GM23338 (cell line): Measurements from ENCODE around the gene SF3B3.

Experiments
- EZH2 ChIP-seq: fragments of 200-600 bp; sonication (generic); IDR thresholded peaks from one replicate; pipeline ENCODE4 v1.8.0; 2017; ENCODE audit warnings: antibody characterized with exemption, mild to moderate bottlenecking, low read depth; ENCODE audit not compliant: unreplicated experiment
- EZH2phosphoT487 ChIP-seq: fragments of 200-600 bp; sonication (generic); IDR thresholded peaks from one replicate; pipeline ENCODE4 v1.8.1; 2018; ENCODE audit warnings: antibody characterized with exemption; ENCODE audit not compliant: unreplicated experiment
- POLR2AphosphoS5 ChIP-seq: IDR thresholded peaks from 2 replicates; pipeline ENCODE4 v1.6.1; 2016; ENCODE audit warnings: antibody characterized with exemption, low read depth
- TF ChIP-seq, protein P1 (sequence below), 2 experiments: fragments of 200-600 bp in 1 of 2; sonication (generic) in 1 of 2; conservative IDR thresholded peaks; 2 replicates each; pipeline versions ENCODE4 v1.5.1 to v1.6.1; 2016 to 2017; ENCODE audit warnings: antibody characterized with exemption in 2 of 2, low read depth in 2 of 2, mild to moderate bottlenecking in 2 of 2, moderate library complexity in 1 of 2
- TF ChIP-seq, protein P2 (sequence below): IDR thresholded peaks from one replicate; pipeline ENCODE4 v1.6.1; 2018; ENCODE audit warnings: antibody characterized with exemption; ENCODE audit not compliant: unreplicated experiment

DNA sequence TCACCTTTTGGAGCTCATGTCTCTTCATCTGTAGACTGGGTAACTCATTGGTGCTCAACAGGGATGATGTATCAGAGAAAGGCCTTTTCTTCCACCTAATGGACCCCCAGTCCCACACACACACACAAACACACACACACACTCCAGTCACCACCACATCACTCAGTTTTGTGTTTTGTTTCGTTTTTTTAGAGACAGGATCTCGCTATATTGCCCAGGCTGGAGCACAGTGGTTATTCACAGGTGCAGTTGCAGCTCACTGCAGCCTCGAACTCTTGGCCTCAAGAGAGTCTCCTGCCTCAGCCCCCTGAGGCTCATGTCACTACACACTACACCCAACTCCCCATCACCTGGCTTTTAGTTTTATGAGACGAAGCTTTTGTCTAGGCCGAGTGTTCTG, 55.6 kb downstream of the SF3B3 start:
- no peak for TF ChIP-seq POLR2AphosphoS5
- no peak for TF ChIP-seq EZH2
- TF ChIP-seq, protein P1, sequence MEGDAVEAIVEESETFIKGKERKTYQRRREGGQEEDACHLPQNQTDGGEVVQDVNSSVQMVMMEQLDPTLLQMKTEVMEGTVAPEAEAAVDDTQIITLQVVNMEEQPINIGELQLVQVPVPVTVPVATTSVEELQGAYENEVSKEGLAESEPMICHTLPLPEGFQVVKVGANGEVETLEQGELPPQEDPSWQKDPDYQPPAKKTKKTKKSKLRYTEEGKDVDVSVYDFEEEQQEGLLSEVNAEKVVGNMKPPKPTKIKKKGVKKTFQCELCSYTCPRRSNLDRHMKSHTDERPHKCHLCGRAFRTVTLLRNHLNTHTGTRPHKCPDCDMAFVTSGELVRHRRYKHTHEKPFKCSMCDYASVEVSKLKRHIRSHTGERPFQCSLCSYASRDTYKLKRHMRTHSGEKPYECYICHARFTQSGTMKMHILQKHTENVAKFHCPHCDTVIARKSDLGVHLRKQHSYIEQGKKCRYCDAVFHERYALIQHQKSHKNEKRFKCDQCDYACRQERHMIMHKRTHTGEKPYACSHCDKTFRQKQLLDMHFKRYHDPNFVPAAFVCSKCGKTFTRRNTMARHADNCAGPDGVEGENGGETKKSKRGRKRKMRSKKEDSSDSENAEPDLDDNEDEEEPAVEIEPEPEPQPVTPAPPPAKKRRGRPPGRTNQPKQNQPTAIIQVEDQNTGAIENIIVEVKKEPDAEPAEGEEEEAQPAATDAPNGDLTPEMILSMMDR (conservative IDR thresholded peaks at IDR 0.05; ENCODE audit: low read depth in 2 of 2): no peak
- TF ChIP-seq, protein P2, sequence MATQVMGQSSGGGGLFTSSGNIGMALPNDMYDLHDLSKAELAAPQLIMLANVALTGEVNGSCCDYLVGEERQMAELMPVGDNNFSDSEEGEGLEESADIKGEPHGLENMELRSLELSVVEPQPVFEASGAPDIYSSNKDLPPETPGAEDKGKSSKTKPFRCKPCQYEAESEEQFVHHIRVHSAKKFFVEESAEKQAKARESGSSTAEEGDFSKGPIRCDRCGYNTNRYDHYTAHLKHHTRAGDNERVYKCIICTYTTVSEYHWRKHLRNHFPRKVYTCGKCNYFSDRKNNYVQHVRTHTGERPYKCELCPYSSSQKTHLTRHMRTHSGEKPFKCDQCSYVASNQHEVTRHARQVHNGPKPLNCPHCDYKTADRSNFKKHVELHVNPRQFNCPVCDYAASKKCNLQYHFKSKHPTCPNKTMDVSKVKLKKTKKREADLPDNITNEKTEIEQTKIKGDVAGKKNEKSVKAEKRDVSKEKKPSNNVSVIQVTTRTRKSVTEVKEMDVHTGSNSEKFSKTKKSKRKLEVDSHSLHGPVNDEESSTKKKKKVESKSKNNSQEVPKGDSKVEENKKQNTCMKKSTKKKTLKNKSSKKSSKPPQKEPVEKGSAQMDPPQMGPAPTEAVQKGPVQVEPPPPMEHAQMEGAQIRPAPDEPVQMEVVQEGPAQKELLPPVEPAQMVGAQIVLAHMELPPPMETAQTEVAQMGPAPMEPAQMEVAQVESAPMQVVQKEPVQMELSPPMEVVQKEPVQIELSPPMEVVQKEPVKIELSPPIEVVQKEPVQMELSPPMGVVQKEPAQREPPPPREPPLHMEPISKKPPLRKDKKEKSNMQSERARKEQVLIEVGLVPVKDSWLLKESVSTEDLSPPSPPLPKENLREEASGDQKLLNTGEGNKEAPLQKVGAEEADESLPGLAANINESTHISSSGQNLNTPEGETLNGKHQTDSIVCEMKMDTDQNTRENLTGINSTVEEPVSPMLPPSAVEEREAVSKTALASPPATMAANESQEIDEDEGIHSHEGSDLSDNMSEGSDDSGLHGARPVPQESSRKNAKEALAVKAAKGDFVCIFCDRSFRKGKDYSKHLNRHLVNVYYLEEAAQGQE: no peak
- no peak for TF ChIP-seq EZH2phosphoT487
